Measurements from ENCODE around the gene AP2B1. TPM values are rescaled to one million over a fixed set of nuclear protein-coding genes. Genes with fewer than 3 reads are reported as not detected.

Gene AP2B1
- total RNA-seq, 2 experiments from 2014 or later: 147 to 150 TPM

DNA sequence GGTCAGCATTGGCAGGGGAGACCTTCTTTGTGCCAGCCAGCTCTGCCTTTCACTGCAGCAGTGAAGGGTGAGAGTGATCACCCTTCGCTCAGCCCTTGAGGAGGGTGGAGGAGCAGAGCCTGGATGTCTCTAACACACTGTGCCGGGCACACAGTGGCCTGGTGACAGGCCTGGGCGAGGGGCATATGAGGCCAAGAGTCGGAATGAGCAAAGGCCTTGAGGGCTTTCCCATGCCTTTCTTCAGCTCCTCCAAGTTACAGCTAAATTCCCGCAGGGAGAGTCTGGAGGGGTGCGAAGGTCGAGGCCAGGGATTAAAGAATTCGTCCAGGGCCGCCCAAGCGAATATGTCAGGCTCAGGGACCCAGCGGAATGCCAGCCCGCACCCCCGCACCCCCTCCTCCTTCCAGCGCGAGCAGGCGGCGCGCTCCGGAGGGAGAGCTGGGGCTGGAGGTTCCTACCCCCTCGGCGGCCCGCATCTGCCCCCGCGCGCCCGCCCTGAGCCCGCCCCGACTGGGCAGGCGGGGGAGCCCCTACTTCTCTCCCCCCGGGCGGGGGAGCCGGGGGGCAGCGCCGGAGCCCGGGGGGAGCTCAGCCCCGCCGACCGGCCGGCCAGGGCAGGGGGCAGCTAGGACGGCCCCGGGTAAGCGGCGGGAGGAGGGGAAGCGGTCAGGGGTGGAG lies 144.3 kb downstream of the AP2B1 start, which contains the start of gene RASL10B:
RASL10B (plus strand) TSS at position 401 of the 678 bp plus-strand sequence. CDS start 3,546 bp downstream, outside the sequence.
- DNase-seq: peak; percentile 64
- H3K36me3 Mint-ChIP-seq: peaks cover 8% of the 10 kb centered on the region

DNA sequence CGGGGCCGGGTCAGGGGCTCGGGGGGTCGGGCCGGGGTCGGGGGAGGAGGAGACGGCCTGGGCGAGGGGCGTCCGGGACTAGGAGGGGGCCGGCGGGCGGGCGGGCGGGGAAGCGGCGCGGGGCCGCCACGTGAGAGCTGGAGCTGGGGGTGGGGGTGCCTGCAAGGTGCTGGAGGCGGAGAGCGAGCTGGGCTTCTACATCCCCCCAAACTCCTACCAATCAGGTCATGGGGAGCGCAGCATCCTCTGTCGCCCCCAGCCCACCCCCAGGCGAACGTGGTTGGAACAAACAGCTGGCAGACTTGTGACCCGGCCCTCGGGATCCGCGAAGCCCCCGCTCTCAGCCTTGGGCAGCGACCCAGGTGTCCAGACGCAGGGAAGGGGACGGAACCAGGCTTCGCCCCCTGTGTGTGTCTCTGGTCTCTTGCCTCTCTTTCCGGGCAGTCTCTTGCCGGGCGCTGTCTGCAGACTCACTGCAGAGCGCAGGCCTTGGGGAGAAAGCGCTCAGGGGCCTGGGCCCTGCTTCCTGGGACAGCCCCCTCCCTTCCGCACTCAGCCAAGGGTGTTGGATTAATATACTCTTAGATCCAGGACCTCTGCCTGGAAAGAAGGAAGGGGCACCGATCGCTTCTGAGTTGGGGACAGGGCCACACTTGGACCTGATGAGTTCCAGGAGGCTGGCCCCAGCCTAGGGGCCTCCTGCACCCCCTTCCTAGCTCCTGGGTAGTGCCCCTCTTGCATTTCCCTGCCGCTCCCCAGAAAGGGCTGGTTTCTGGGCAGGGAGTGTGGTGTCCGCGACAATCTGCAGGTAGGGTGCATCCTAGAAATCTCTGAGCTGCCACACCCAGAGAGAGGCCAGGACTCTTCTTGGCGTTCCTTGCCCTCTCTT lies 145.0 kb downstream of the AP2B1 start:
- Mint-ChIP-seq H3K27me3 (no peaks in the 10 kb centered on the region), H3K4me3 (peak overlapping the region; percentile 66), H3K27ac (no peak overlapping the region), H3K9me3 (no peaks in the 10 kb centered on the region), H3K4me1 (peaks cover 12% of the 10 kb centered on the region), H3K36me3 (peaks cover 8% of the 10 kb centered on the region)
- no peak for DNase-seq

More for the DNA sequence above, 144.3 kb downstream of the AP2B1 start, which contains the start of gene RASL10B:
- Mint-ChIP-seq H3K27me3 (no peaks in the 10 kb centered on the region), H3K9me3 (no peaks in the 10 kb centered on the region), H3K4me3 (peak within 1 kb of the TSS; percentile 77), H3K4me1 (peaks cover 12% of the 10 kb centered on the region), H3K27ac (peak within 1 kb of the TSS; percentile 57)

DNA sequence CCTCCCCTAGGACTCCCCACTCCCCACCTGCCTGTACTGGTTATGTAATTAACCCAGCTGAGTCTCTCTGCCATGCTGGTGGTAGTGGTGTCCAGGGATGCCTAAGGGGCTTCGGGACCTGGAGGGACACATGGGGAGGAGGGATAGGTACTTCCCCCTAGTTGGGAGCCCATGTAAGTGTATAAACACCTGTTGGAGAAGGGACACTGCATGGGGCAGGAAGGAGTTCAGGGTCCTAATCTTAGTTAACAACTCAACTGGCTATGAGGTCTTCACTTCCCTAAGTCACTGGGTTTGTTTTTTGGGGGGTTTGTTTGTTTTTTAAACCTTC lies 145.6 kb downstream of the AP2B1 start:
- DNase-seq: no peak
- peaks cover 8% of the 10 kb centered on the region for H3K36me3 Mint-ChIP-seq
- H3K27ac Mint-ChIP-seq: no peak overlapping the region
- H3K9me3 Mint-ChIP-seq: no peaks in the 10 kb centered on the region
- no peaks in the 10 kb centered on the region for H3K27me3 Mint-ChIP-seq
- H3K4me3 Mint-ChIP-seq: peak overlapping the region; percentile 66
- H3K4me1 Mint-ChIP-seq: peaks cover 12% of the 10 kb centered on the region

DNA sequence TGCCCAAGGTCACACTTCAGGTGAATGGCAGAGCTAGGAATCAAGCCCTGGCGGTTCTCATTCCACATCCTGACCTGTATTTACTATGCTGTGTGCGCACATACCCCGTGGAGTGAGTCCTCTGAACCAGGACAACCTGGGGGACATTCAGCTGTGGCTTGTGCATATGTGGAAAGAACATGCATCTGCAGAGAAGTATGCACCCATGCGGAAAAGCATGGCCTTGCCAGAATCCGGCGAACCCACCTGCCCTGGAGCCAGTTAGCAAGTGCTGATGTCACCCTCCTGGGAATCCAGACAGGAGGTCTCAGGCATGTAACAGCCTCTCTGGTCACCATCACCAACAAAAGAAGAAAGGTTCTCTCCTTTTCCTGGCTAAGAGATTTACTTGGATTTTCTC lies 146.2 kb downstream of the AP2B1 start:
- Mint-ChIP-seq H3K9me3 (no peaks in the 10 kb centered on the region), H3K4me1 (peaks cover 12% of the 10 kb centered on the region), H3K27ac (no peak overlapping the region), H3K4me3 (no peak overlapping the region), H3K27me3 (no peaks in the 10 kb centered on the region), H3K36me3 (peaks cover 8% of the 10 kb centered on the region)
- DNase-seq: no peak

DNA sequence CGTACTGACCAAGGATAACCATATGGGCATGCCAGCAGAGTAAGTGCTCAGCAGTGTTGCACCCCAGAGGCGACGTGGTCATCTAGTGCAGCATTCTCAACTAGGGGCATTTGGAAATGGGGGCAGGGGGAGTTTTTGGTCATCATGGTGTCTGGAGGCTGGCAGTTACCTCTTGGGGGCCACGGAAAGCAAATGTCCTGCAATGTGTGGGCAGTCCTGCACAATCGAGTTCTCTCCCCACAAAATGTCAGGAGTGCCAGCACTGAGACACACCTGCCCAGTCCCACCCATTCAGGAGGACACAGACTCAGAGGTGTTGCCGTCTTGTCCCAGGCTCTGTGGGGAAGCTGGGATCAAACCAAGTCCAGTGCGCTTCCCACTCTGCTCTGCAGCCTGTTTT lies 147.3 kb downstream of the AP2B1 start:
- H3K4me3 Mint-ChIP-seq: no peak overlapping the region

DNA sequence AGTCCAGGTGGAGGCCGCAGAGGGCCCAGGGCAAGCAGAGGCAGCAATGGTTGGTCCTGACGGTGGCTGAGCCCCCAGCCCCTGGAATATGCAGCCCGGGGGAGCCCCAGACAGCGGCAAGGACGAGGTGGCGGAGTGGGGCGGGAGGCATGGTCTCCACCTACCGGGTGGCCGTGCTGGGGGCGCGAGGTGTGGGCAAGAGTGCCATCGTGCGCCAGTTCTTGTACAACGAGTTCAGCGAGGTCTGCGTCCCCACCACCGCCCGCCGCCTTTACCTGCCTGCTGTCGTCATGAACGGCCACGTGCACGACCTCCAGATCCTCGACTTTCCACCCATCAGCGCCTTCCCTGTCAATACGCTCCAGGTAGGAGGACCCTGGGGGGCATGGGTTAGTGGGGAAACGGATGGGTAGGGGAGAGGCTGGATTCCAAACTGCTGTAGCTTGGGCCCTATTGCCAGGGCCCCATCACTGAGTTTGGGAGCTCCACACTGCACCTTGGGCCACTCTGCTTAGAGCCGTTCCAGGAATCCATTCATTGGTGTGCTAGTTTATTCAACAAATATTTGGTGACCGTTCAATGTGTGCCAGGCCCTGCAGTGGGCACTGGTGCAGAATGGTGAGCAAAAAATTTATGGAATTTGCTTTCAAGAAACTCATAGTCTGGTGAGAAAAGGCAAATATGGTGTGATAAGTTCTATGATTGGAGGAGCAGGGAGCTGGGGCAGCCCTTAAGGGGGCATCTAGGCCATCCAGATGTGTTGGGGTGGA lies 148.1 kb downstream of the AP2B1 start:
- DNase-seq: no peak
- Mint-ChIP-seq H3K27me3 (peaks cover 8% of the 10 kb centered on the region), H3K27ac (peak overlapping the region; percentile 2), H3K4me3 (no peak overlapping the region), H3K9me3 (no peaks in the 10 kb centered on the region), H3K4me1 (peaks cover 10% of the 10 kb centered on the region), H3K36me3 (peaks cover 8% of the 10 kb centered on the region)

More for the DNA sequence above, 147.3 kb downstream of the AP2B1 start:
- Mint-ChIP-seq H3K36me3 (peaks cover 8% of the 10 kb centered on the region), H3K27me3 (no peaks in the 10 kb centered on the region), H3K4me1 (peaks cover 10% of the 10 kb centered on the region), H3K9me3 (no peaks in the 10 kb centered on the region), H3K27ac (no peak overlapping the region)
- no peak for DNase-seq

DNA sequence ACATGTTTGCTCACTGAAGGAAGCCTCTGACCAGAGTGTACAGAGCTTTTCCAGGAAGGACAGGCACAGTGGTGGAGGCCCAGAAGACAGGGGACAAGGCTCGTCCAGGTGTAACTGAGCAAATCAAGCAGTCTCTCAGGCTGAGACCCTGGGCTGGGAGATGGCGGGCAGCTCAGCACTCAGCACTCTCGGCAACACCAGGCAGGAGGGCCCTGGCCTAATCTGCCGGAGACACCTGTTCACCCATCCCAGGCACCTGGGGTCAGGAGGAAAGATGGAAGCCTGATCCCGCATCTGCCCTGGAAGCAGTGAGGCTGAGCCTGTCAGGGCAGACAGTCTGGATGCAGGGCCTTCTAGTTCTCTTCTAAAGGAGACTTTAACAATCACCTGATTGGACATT lies 149.1 kb downstream of the AP2B1 start:
- H3K4me3 Mint-ChIP-seq: no peak overlapping the region
- no peaks in the 10 kb centered on the region for H3K4me1 Mint-ChIP-seq
- H3K27me3 Mint-ChIP-seq: peaks cover 13% of the 10 kb centered on the region
- DNase-seq: no peak
- H3K36me3 Mint-ChIP-seq: no peaks in the 10 kb centered on the region
- H3K27ac Mint-ChIP-seq: no peak overlapping the region
- H3K9me3 Mint-ChIP-seq: no peaks in the 10 kb centered on the region

DNA sequence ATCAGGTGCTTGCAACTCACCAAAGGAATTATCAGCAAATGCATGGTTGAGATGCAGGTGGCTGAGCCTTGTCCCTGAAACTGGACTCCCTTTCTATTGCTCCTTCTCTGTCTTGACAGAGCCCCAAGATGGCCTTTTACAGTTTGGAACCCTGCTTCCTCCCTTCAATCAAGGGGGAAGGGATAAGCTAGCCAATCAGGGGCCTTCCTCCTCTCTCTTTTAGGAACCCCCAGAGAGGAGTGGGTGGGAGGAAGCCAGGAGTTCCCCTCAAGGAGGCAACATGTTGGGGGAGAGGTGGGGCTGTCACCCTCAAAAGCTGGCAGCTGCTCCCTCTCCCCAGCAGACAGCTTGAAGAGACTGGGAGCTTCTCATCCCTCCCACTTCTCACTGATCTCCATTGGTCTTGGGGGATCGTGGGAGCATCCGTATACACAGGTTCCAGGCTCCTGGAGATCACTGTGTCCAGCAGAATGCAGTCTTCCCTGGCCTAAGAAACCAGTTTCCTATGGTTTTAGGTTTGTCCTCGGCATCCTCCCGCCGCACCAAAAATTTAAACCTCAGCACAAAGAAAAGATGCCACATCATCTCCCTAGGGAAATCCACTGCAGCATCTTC lies 151.5 kb downstream of the AP2B1 start:
- Mint-ChIP-seq H3K4me3 (no peak overlapping the region), H3K27ac (no peak overlapping the region), H3K4me1 (peaks cover 5% of the 10 kb centered on the region), H3K27me3 (peaks cover 34% of the 10 kb centered on the region), H3K9me3 (no peaks in the 10 kb centered on the region), H3K36me3 (no peaks in the 10 kb centered on the region)
- no peak for DNase-seq

DNA sequence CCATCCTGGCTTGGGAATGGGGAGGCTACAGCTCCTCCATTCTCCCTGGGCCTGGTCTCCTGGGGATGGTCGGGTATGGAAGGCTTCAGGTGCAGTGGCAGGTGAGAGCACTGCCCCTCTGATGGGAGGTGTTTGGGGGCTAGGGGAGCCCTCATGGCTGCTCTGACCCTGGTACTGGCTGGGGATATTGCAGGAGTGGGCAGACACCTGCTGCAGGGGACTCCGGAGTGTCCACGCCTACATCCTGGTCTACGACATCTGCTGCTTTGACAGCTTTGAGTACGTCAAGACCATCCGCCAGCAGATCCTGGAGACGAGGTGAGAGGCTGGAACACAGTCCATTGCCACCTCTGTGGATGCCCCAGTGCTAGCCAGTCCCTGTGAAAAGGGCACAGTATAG lies 153.1 kb downstream of the AP2B1 start:
- H3K36me3 Mint-ChIP-seq: no peaks in the 10 kb centered on the region
- H3K4me3 Mint-ChIP-seq: no peak overlapping the region
- DNase-seq: no peak
- H3K9me3 Mint-ChIP-seq: no peaks in the 10 kb centered on the region
- H3K4me1 Mint-ChIP-seq: peaks cover 5% of the 10 kb centered on the region
- H3K27ac Mint-ChIP-seq: no peak overlapping the region
- H3K27me3 Mint-ChIP-seq: peaks cover 38% of the 10 kb centered on the region

DNA sequence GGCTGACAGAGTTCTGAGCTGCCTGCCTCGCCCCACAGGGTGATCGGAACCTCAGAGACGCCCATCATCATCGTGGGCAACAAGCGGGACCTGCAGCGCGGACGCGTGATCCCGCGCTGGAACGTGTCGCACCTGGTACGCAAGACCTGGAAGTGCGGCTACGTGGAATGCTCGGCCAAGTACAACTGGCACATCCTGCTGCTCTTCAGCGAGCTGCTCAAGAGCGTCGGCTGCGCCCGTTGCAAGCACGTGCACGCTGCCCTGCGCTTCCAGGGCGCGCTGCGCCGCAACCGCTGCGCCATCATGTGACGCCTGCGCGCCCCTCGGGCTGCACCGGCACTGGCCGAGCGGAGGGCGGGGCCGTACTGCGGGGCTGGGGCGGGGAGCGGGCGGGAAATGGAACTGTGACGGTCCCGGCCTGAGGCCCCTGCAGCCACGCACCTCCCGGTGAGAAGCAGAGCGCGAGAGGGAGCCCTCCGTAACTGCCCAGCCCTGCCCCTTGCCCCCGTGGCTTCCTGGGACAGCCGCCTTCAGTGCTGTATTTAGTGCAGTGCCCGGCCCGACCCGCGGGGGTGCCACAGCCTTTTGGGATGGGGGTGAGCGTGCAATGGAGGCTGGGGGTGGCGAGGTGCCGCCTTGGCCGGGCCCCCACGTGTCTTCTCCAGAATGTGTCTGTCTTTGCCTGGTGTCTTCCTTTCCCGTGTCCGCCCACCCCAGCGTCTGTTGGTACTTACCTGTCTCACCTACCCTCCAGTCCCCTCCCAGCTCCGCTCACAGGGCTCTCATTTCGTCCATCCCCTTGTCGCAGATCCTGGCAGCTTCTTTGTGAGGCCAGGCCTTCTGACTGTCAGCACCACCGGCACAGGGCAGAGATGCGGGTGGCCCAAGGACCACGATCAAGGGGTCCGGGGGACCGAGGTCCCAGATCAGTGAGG lies 154.1 kb downstream of the AP2B1 start:
- peak; percentile 54 for DNase-seq
- H3K9me3 Mint-ChIP-seq: no peaks in the 10 kb centered on the region
- H3K4me1 Mint-ChIP-seq: peaks cover 5% of the 10 kb centered on the region
- no peaks in the 10 kb centered on the region for H3K36me3 Mint-ChIP-seq
- H3K27me3 Mint-ChIP-seq: peaks cover 38% of the 10 kb centered on the region
- peak overlapping the region; percentile 50 for H3K4me3 Mint-ChIP-seq
- no peak overlapping the region for H3K27ac Mint-ChIP-seq

DNA sequence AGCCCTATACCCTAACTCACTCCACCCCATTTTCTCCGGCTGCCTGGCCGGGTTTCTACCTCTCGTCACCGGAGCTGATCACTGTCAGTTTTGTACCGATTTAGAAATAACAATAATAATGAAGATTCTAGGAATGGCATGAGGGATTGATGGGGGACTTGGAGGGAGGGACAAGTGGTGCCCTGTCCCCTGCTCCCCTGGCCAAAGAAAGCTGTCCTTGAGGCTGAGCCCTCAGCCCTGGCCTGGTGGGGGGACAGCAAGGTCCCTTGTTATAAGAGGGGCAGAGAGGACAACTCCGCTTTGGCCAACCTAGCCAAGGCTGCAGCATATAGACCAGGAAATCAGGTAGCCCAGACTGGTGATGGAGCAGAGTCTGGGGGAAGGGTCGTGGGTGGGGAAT lies 155.4 kb downstream of the AP2B1 start:
- H3K36me3 Mint-ChIP-seq: no peaks in the 10 kb centered on the region
- no peak overlapping the region for H3K27ac Mint-ChIP-seq
- H3K27me3 Mint-ChIP-seq: peaks cover 38% of the 10 kb centered on the region
- peaks cover 7% of the 10 kb centered on the region for H3K4me1 Mint-ChIP-seq
- DNase-seq: no peak
- no peak overlapping the region for H3K4me3 Mint-ChIP-seq
- no peaks in the 10 kb centered on the region for H3K9me3 Mint-ChIP-seq

DNA sequence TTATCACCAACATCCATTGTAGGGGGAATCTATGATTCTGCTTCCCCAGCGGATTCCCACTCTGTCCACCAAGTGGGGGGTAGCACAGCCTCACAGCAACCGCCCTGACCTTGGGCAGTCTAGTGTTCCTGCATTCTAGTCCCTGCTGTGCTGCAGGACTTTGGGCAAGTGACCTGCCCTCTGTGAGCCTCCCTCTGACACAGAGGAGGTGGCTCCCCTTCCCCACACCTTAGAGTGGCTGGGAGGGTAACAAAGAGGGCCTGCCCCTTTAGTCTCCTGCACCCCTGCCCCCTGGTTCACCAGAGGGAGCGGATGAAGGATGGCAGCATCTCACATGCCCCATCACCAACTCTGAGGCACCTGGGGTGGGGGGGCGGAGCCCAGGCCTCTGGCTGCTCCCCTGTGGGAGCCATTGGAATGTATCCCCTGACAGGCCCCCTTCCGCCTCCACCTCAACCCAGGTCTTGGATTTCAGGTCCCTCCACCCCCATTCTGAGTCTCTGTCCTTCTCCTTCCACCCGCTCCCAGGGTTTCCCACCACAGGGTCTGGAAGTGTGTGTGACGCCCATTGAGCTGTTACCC lies 155.9 kb downstream of the AP2B1 start:
- no peak overlapping the region for H3K27ac Mint-ChIP-seq
- DNase-seq: no peak
- H3K4me1 Mint-ChIP-seq: peaks cover 12% of the 10 kb centered on the region
- peaks cover 38% of the 10 kb centered on the region for H3K27me3 Mint-ChIP-seq
- no peaks in the 10 kb centered on the region for H3K36me3 Mint-ChIP-seq
- no peaks in the 10 kb centered on the region for H3K9me3 Mint-ChIP-seq
- no peak overlapping the region for H3K4me3 Mint-ChIP-seq

DNA sequence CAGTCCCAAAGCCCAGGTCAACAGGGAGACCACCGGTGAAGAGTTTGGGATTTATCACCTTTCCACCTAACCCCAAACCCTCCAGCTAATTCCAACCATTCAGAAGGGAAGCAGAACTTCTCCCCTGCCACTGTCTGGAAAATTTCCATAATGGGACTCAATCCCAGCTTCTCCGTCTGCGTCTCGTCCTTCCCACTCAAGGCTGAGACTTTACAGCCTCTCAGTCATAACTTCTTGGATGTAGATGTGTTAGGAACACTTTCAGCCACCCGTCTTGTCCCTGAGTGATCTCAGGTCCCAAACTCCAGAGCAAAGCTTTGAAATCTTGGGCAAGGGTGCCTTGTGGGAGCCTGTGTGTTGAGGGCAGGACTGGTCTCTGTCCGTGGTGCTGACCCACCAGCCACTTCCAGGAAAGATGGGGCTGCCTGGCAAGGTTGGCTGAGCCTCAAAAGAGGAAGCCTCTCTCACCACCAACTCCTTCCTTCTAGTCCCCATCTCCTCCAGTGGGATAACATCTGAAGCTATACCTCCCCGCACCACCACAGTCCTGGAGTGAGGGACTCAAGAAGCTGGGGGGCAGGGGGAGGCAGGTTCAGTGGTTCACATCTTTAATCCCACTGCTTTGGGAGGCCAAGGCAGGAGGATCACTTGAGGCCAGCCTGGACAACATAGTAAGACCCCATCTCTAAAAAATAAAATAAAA lies 156.7 kb downstream of the AP2B1 start:
- no peaks in the 10 kb centered on the region for H3K36me3 Mint-ChIP-seq
- no peaks in the 10 kb centered on the region for H3K9me3 Mint-ChIP-seq
- H3K4me3 Mint-ChIP-seq: no peak overlapping the region
- no peak for DNase-seq
- H3K27me3 Mint-ChIP-seq: peaks cover 42% of the 10 kb centered on the region
- peaks cover 20% of the 10 kb centered on the region for H3K4me1 Mint-ChIP-seq
- H3K27ac Mint-ChIP-seq: no peak overlapping the region
